Occipital lobe (tissue), 2 donors: ENCODE results near the gene CLRN3. TPM values are rescaled to one million over a fixed set of nuclear protein-coding genes. Genes with fewer than 3 reads are reported as not detected.

Experiments
- DNase-seq: peaks from one replicate; lab custom pipeline; 2025; lab: John Stamatoyannopoulos, UW
- total RNA-seq: library from RNA; depleted of rRNA; stranded (reverse); fragments of >200 nt; gene quantifications from one replicate; pipeline ENCODE4 v1.2.3, GENCODE V29; 2014

CLRN3 gene
- total RNA-seq, 1 donor from 2014 or later, result 0.62 TPM

DNA sequence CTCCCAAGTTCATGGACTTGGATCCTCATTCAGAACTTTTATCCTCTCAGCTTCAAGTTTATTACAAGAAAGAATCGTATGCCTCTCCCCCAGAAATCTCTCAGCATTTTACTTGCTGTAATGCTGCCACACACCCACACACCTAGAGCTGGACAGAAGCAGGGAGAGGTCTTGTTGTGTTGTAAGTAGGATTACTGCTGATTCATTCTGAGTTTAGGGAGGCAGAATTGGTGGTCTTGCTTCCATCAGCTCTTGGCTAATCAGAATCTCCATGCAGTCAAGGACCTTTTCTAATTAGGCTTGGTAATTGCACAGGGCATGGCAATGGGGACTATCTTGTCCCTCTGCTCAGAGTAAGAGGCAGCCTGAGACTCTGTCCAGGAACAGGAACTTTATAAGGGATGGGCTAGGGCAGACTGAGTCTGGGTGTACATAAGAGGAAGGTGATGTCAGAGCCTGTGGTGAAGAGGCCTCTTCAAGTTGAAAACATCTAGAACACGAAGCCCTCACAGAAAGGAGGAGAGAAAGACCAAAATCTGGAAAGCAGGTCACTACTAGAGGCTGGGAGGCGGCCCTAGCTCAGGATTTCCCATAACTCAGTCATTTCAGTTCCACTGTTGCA is 7.1 kb upstream of the CLRN3 start:
- DNase-seq, result no peak

DNA sequence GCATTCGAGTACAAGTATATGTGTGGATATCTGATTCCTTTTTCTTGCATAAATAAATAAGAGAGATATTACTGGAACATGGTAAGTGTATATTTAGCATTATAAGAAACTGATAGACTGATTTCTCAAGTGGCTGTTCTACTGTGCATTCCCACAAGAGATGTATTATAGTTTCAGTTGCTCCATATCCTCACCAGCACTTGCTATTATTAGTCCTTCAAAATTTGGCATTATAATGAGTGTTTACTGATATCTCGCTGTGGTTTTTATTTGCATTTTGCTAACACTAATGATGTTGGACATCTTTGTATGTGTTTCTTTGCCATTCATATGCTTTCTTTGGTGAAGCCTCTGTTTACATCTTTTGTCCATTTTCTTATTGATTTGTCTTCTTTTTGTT is 4.4 kb upstream of the CLRN3 start:
- no peak for DNase-seq

DNA sequence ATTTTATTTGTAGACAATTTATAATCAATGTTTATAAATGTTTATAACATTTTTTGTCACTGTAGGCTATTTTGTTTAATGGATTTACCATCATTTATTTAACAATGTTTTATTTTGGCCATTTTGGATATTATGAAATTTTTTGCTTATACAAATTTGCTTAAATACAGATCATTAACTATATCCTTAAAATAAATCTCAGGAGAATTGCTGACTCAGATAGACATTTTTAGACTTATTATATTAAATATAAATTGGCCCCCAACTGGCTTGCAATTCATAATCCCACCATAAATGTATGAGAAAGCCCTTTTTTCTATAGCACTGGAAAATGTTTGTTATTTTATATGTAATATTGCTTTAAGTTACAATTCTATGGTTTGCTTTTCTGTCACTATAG is 3.8 kb upstream of the CLRN3 start:
- no peak for DNase-seq

DNA sequence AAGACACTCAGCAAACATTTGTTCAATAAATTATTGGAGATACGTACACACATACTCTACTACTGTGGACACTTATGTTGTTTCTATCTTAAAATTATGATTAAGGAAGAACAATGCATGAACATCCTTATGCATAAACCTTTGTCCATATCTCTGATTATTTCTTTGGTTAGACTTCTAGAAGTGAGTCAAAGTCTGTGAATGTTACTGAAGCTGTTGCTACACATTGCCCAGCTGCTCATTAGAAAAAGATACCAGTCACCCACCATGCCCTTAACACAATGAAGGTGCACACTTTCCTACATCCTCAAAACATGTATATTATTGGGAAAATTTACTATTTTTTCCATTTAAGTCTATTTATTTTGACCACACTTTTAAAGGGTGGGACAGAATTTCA is 1.4 kb upstream of the CLRN3 start:
- no peak for DNase-seq

DNA sequence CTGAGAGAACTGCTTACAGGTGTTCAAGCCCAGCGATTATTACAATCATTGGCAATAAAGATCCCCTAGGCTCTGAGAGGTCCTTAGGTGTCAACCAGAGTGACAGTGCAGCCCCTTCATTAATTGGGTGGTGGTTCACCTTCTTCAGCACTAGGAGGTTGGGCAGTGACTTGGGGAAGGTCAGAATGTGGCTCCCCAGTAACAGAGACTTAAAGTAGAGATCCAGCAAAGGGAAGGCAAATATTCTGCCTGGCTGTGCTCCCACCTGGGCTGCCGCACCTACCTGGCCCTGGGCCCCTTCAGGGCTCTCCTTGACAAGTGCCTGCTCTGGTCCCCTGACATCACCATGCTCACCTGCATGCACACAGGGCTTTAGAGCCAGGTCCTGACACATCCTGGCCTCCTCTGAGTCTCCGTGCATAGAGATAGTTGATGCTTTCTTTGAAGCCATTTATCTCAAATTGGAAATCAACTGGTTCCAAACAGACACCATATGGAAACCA is 1.9 kb downstream of the CLRN3 start:
- DNase-seq, result no peak

DNA sequence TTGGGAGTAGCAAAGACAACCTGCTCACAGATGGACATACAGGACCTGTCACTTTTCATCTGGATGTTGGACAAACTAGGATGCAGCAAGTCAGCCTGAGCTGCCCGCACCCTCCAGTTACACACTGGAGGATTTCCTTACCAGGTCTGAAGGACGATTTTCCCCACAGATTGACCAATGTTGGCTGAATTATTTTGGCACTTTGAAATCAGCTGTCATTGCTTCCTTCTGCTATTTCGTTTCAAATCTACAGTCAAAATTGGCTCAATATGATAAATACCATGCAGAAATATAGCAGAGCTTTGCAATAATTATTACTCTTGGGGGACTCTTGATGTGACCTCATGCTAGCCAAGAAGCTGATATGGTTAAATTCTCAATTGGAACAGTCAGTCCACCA is 2.5 kb downstream of the CLRN3 start:
- no peak for DNase-seq

DNA sequence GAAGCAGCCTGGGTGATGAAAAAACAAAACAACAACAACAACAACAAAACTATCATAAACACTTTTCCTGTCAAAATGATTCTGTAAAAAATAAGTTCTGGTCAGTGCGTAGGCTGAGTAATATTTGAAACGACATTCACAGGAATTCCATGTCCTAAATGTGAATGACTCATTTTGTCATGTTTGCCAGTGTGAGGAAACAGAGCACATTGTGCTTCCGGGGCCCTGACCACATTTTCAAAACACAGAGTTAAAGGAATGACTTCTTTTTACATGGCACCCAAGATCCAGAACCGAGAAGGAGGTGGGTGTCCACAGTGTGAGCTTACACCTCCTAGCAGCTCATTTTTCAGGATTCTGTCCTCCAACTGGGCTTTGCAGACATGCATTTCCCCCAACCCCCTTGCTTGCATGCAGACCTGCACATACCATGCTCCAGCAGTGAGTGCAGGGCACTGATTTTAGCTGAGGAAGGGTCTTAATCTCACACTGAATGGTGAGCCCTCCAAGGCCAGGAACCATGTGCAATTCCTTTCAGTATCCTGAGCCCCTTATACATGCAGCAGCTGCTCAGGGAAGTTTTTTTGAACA is 3.0 kb downstream of the CLRN3 start:
- no peak for DNase-seq

DNA sequence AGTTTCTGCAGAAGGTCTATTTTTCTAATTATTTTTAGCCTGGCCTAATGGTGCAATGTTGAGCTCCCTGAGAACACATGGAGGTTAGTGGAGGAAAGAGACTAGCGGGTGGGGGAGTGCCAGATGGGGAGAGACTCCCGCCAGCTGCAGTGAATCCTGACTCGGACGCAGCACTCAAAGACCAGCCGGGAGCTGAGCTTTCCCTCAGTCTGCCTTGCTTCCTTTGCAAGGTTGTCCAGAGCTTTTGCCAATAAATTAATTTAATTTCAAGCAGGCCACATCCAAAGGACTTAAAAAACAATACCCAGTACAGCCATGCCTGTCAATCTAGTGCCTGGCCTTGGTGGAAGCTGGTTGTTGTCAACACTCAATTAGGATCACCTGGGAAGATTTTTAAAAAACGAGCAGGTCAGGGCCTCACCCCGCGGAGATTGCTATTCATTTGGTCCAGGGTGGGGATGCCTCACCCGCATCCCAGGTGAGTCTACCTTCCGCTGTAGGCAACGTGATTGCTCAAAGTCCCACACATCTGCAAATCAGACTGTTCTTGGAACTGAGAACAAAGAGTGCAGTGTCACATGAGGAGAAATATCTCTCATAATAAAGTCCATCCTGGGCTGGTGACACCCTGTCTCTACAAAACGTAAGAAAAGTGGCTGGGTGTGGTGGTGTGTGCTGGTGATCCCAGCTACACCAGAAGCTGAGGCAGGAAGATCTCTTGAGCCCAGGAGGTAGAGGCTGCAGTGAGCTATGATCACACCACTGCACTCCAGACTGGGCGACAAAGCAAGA is 4.0 kb downstream of the CLRN3 start:
- DNase-seq, result no peak

DNA sequence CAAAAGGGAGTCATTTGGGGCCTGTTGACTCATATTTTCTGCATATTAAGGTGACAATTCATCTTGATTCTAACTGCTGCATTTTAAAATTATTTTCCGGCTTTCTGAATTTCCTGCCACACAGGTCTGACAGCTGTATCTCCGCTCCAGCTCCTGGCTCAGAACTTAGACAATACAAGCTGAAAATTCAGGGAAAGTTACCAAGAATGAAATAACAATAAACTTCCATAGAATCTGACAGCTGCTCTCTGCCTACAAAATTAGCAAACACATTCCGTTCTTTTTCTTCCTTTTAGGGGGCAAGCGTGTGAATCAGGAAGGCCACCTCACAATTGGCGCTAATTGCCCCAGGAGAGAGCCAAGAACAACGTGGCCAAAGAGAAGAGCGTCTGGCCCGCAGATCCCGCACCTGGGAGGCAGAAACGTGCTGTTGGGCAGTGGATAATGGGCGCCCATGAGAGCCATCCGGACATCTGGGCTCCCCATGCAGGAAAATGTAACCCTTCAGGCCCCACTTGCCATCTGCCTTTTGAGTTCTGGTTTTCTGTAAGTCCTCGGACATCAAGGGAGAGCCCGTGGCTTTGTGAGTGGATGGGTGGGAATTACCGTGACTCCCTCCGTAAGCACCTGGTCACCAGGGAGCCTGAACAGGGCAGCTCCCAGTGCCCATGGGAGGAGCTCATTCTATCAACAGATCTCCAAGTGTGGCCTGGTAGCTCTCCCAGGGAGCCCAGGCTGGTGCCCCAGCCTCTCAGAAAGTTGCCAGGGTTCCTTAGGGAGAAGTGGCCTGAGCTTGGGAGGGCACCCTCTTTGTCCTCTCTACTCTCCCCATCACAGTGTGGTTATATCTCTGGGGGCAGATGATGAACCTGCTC is 5.0 kb downstream of the CLRN3 start:
- no peak for DNase-seq

DNA sequence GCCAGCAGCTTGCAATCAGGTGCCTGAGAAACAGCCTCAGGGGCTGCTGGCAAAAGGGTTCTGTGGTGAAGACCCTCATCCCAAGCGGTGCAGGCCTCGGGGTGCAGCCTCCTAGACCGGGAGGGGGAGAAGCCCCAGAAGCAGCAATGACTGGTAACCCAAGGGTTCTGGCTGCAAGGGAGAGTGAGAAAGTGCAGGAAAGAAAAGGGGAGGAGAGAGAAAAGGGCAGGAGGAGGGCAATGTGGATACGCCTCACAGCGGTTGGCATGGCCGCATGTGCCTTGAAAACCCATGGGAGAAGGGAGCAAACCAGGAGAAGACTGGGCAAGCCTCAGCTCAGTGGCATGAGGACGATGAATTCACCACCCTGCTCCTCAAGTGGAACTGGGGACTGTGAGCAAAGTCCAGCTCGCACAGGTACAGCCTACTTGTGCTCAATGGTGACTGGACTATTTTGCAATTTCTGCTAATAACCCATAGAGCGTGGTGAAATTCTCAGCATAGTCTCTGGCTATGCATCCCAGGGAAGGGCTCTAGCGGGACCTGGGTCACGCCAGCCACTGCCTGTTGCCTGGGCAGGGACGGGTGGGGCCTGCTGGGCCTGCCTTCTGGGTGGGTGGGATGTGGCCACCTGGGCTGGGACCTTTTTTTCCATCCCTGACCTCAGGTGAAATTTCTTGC is 6.2 kb downstream of the CLRN3 start:
- DNase-seq, result no peak

DNA sequence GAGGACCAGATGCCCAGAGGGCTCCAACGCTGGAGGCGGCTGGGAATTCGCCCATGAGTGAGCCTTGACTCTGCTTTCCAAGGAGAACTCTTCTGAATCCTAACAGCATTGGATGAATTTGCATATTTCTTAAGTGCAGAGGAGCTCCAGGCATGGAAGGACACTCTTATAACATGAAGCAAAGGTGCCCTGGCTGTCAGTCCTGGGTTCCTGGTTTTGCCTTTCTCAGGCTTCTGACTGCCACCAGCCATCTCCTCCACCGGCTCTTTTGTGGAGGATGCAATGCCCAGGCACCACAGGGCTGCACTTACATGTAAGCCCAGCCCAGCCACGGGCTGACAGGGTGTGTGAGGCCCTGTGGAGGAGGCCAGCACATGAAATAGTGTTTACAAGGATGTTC is 8.2 kb downstream of the CLRN3 start:
- no peak for DNase-seq

DNA sequence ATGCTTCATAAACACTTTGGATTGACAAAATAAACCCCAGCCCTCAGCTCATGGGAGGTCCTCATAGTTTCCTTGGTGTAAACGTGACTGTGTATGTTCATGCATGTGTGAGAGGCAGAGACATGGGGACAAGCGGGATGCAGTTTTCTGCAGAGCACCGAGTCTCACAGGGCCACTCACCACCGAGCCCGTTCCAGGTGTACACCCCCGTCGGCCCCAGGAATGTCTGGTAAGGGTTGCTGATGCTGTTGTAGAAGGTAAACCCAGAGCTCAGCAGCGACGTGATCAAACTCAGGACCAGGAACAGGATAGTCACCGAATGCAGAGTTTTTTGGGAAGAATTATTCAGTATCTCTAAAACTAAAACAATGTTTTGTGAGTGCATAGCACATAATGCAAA is 9.2 kb downstream of the CLRN3 start:
- no peak for DNase-seq

DNA sequence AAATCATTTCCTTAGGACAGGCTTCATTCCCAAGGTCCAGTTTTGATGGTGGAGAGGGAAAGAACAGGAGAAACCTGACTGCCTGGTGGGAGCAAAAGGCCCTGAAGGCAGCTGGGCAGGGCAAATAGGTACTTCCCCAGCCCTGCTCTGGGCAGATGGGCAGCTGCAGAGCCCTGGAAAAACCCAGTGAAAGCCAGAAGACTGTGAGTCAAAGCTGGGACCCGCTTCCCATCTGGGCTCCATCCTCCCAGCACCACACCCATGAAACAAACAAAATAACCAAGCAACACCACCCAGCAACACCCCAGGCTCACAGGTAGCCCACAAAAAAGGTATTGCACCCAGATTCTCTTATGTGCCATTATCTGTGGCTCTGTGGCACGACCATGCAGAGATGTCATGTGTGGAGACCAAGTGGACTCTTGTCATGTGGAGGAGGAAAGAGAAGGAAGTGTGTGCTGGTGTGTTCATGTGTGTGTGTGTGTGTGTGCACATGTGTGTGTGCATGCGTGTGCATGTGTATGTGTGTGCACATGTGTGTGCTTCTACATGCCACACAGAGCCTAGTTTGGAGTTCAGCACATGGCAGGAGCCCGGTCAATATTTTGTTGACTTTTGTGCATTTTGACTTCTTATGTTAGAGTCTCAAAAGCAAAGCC is 9.8 kb downstream of the CLRN3 start:
- DNase-seq, result no peak

DNA sequence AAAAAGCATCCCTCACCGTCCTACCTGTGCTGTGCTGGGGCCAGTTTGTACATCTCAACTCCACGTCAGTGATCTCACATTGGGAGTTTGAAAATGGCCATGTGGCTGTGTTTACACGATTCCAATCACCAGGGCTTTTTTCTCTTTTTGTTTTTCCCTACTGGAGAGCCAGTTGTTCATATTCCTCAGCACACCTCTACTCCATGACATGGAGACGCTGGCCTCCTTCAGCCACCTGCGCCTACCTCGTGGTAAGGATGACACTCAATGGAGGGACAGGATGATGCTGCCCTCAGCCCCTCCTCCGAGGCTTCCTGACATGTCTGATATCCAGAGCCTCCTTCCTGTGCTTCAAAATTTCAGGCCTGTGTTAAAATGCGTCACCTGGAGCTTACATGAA is 10.3 kb downstream of the CLRN3 start:
- no peak for DNase-seq

DNA sequence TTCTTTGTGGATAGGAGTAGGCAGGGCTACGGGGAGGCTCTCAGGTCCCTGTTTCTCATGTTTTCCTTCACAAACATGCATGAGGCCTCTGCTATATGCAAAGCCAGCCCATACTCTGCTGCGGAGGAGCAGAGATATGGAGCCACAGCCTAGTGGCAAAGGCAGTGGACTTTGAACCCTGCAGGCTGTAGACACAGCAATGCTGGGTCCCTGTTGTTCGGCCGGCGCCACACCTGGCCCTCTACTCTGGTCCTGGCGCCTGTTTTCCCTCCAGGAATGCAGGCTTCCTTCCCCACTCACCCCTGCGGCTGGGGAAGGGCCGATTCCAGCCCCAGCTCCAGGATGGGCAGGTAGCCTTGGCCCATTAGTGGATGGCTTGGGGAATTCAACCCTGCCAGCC is 11.5 kb downstream of the CLRN3 start:
- DNase-seq, result no peak

DNA sequence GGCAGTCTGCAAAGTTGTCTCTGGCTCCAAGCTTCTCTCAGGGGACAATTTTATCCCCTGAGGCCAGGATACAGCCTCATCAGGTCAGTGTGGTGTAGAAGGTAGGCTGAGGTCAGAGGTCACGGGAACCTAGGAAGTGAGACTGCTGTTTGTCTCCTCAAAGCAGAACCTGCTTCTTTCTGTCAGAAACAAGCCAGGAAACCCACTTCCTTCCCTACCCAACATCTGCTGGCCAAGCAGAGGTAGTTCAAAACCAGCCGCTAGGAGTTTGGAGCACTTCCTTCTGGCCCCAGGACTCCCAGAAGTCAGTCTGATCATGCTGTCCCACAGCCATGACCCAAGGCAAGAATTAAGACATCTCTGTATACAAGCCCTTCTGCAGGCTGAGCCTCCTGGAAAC is 12.2 kb downstream of the CLRN3 start:
- no peak for DNase-seq

DNA sequence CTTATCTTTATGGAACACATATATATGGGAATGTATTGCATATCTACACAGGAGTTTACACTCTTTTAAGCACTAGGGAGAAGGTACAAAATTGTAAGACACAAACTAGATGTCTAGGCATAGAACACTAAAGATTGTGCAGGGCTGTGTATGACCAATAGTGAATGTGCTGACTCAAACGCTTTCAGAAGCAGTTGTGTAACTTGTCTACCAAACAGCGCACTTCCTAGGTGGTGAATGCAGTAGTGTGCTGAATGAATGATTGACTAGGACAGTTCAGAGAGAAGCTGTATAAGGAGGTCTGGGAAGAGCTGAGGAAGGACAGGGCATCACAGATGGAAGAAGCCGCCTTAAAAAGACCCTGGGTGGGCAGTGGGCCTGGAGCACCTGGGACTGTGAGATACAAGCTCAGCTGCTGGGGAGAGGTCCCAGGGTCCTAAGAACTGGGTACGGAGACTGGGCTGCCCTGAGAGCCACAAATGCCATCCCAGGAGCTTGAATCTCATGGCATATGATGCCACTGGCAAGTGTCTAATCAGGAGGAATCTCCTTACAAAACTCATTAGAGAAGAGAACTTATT is 14.2 kb downstream of the CLRN3 start:
- DNase-seq, result no peak

DNA sequence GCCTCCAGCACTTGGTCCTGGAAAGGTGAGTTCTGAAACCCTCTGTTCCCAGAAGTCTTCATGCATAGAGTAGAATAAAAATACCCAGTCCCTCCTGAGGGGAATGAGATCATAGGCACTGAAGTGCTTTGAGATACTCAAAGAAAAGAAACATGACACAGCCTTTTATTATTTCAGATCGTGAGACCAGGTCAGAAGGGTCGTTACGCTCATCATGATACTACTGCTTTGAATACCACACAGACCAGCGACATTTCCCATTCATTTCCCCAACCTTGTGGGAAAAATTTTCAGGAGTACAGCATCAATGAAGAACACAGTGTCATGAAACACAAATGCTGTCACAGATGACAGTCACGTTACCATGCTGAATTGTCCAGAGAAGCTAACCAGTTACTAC is 15.0 kb downstream of the CLRN3 start:
- DNase-seq, result no peak

DNA sequence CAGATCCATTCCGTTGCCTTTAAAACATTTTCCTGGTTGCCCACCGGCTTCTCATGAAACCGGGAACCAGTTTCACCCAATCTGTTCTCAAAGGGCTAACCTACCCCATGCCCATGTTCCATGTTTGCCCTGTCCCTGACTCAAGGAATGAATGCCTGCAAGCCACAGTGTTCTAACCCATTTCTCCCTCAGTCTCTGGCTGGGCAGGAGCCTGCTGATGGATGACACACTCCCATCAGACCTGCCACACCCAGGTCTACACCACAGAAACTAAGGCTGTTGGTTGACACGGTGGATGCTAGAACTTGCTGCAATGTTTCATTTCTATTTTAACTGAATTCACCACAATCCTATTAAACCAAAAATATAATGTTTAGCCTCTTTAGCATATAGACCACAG is 15.6 kb downstream of the CLRN3 start:
- no peak for DNase-seq

DNA sequence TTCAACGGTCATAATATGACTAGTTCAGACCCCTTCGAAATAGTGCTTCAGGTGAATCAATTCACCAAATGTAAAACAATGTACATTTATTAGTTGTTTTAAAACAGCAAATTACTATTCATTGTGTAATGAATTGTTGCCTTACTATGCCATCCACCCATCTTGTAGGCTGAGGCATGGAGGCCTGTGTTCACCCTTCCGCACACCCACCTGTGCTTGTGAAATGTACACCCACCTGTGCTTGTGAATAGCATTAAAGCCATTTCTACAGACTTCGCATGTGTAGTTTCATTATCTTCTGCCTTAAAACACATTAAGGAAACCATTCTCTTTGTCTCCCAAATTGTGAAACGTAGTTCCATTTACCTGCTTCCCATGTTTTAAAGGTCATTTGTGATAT is 16.8 kb downstream of the CLRN3 start:
- no peak for DNase-seq

DNA sequence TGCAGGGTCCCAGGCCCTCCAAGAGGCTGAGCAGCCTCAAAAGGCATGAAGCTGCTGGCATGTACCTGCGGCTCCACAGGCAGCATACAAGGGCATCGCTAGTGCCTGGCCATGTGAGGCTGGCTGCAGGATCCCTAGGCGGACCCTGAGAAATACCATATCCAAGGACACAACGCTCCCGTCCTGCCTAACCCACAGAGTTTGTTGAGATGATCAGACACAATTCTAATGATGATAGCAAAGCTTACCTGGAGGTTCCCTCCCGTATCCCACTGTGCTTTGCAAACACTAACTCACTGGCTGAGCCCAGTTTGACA is 17.3 kb downstream of the CLRN3 start:
- no peak for DNase-seq
